Effector memory CD4-positive, alpha-beta T cell (primary cell): ENCODE results near the gene BSND.

ENCODE experiments used
- DNase-seq, 3 donors: peaks; one replicate each; pipeline ENCODE4 v3.0.0-alpha.2; 2020
- H3K27ac ChIP-seq: 2 replicates; pipeline ENCODE4 v1.7.0; 2013; ENCODE audit warnings: mild to moderate bottlenecking, low read length, moderate library complexity; ENCODE audit not compliant: insufficient read depth, poor library complexity, severe bottlenecking
- H3K27me3 ChIP-seq: replicated peaks from 2 replicates; pipeline ENCODE4 v1.7.0; 2013; ENCODE audit warnings: mild to moderate bottlenecking, low read length; ENCODE audit not compliant: insufficient read depth, control insufficient read depth, poor library complexity, severe bottlenecking
- H3K36me3 ChIP-seq: 2 replicates; pipeline ENCODE4 v1.7.0; 2013; ENCODE audit warnings: mild to moderate bottlenecking, low read length, moderate library complexity; ENCODE audit not compliant: control insufficient read depth, insufficient read depth
- H3K4me1 ChIP-seq: 2 replicates; pipeline ENCODE4 v1.7.0; 2013; ENCODE audit warnings: low read length, mild to moderate bottlenecking; ENCODE audit not compliant: control insufficient read depth, insufficient read depth, poor library complexity, severe bottlenecking
- H3K4me3 ChIP-seq: 2 replicates; pipeline ENCODE4 v1.7.0; 2013; ENCODE audit warnings: low read length, low read depth, mild to moderate bottlenecking; ENCODE audit not compliant: insufficient read depth, poor library complexity, severe bottlenecking
- H3K9me3 ChIP-seq: 2 replicates; pipeline ENCODE4 v1.7.0; 2013; ENCODE audit warnings: mild to moderate bottlenecking, low read length, moderate library complexity; ENCODE audit not compliant: control insufficient read depth

Gene BSND

DNA sequence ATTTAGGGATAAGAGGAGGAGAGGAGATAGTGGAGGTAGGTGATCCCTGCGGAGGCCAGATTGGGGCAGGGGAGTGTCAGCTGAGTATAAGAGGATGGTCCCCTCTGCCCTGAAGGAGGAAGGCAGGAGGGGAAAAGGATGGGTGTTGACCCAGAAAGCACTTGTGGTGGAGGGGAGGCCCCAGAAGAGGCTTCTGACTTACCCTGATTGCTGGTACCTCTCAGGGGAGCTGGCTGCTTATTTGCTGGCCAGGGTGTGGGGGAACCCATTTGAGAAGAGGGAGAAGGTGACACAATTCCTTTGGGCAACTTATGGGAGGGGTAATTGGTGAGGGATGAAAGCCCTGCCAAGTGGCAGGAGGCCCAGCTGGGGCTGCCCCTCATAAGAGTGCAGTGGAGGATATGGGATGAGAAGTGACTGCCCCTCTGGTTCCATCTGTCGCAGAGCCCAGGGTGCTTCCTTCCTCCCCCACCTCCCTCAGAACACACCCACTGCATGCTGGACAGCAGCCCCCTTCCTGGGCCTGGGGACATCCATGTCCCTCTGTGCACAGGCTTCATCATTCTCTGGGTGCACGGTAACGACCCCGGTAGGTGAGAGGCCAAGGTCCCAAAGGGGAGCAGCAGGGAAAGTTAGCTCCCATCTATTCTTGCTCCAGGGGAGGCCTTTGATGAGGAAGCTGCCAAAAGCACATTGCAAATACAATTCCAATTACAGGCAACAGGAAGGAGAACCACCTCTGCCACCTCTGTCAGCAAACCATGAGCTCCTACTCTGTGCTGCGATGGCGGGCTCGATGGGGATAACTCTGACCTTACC lies 39.2 kb downstream of the BSND start:
- Histone ChIP-seq H3K27ac (no peak overlapping the region), H3K27me3 (peaks cover 11% of the 10 kb centered on the region), H3K4me1 (no peaks in the 10 kb centered on the region), H3K4me3 (no peak overlapping the region), H3K9me3 (no peaks in the 10 kb centered on the region), H3K36me3 (no peaks in the 10 kb centered on the region)
- DNase-seq = no peak

DNA sequence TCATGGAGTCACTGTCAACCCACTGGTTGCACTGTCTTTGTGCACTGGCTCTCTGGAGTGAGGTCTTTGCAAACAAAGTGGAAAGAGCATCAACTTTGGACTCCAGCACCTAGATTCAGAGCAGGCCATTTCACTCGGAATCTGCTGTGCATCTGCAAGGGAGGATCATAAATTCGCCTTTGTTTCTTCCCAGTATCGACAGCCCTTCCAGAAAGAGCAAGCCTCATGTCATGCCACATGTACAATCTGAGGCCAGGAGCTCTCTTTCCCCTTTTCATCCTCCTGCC lies 39.8 kb downstream of the BSND start:
- Histone ChIP-seq H3K4me1 (no peaks in the 10 kb centered on the region), H3K27me3 (peaks cover 7% of the 10 kb centered on the region), H3K27ac (no peak overlapping the region), H3K36me3 (no peaks in the 10 kb centered on the region), H3K9me3 (no peaks in the 10 kb centered on the region), H3K4me3 (no peak overlapping the region)
- DNase-seq = no peak

DNA sequence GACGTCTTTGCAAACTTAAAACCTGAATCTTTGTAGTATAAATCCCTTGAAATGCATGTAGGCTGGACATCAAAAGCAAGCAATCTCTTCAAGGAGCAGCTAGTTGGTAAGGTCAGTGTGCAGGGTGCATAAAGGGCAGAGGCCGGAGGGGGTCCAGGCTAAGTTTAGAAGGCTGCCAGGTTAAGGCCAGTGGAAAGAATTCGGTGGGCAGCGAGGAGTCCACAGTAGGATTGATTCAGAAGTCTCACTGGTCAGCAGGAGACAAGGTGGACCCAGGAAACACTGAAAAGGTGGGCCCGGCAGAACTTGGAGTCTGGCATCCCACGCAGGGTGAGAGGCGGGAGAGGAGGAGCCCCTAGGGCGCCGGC lies 40.2 kb downstream of the BSND start:
- Histone ChIP-seq H3K4me3 (no peak overlapping the region), H3K27me3 (peaks cover 4% of the 10 kb centered on the region)
- DNase-seq = no peak

DNA sequence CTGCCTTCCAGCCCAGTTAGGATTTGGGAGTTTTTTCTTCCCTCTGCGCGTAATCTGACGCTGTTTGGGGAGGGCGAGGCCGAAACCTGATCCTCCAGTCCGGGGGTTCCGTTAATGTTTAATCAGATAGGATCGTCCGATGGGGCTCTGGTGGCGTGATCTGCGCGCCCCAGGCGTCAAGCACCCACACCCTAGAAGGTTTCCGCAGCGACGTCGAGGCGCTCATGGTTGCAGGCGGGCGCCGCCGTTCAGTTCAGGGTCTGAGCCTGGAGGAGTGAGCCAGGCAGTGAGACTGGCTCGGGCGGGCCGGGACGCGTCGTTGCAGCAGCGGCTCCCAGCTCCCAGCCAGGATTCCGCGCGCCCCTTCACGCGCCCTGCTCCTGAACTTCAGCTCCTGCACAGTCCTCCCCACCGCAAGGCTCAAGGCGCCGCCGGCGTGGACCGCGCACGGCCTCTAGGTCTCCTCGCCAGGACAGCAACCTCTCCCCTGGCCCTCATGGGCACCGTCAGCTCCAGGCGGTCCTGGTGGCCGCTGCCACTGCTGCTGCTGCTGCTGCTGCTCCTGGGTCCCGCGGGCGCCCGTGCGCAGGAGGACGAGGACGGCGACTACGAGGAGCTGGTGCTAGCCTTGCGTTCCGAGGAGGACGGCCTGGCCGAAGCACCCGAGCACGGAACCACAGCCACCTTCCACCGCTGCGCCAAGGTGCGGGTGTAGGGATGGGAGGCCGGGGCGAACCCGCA lies 40.8 kb downstream of the BSND start, which contains the start of gene PCSK9:
Gene PCSK9 (plus strand): TSS at position 207 of the 741 bp plus-strand sequence. CDS start 290 bp downstream, at position 497.
- H3K36me3 ChIP-seq = no peaks in the 10 kb centered on the region
- H3K4me1 ChIP-seq = no peaks in the 10 kb centered on the region
- H3K27ac ChIP-seq = no peak within 1 kb of the TSS
- DNase-seq = no peak
- no peaks in the 10 kb centered on the region for H3K9me3 ChIP-seq
- H3K4me3 ChIP-seq = no peak within 1 kb of the TSS
- peaks cover 4% of the 10 kb centered on the region for H3K27me3 ChIP-seq

More for the DNA sequence above, 40.2 kb downstream of the BSND start:
- H3K27ac ChIP-seq = no peak overlapping the region
- no peaks in the 10 kb centered on the region for H3K9me3 ChIP-seq
- H3K4me1 ChIP-seq = no peaks in the 10 kb centered on the region
- no peaks in the 10 kb centered on the region for H3K36me3 ChIP-seq

DNA sequence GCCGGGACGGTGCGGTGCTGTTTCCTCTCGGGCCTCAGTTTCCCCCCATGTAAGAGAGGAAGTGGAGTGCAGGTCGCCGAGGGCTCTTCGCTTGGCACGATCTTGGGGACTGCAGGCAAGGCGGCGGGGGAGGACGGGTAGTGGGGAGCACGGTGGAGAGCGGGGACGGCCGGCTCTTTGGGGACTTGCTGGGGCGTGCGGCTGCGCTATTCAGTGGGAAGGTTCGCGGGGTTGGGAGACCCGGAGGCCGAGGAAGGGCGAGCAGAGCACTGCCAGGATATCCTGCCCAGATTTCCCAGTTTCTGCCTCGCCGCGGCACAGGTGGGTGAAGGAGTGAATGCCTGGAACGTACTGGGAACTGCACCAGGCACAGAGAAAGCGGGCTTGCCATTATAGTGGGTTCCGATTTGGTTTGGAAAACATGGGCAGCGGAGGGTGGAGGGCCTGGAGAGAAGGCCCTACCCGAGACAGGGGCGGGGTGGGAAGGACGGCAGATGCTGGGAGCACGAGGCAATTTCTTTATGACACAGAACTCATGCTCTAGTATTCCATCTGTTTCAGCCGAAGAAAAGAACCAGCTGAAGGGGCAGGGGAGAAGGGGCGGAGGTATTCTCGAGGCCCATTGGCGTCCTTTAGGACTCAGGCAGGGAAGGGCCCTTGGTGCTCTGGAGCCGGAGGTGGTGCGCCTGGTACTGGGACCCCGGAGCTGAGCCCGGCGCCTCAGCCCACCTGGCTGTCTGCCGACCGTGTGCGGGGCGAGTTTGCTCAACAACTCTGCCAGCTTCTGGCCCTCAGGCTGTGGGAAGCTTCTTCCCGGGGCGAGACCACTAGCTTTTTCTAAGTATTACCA lies 41.6 kb downstream of the BSND start:
- Histone ChIP-seq H3K4me1 (no peaks in the 10 kb centered on the region), H3K36me3 (no peaks in the 10 kb centered on the region), H3K9me3 (no peaks in the 10 kb centered on the region), H3K4me3 (no peak overlapping the region), H3K27me3 (peaks cover 4% of the 10 kb centered on the region), H3K27ac (no peak overlapping the region)
- DNase-seq = no peak

DNA sequence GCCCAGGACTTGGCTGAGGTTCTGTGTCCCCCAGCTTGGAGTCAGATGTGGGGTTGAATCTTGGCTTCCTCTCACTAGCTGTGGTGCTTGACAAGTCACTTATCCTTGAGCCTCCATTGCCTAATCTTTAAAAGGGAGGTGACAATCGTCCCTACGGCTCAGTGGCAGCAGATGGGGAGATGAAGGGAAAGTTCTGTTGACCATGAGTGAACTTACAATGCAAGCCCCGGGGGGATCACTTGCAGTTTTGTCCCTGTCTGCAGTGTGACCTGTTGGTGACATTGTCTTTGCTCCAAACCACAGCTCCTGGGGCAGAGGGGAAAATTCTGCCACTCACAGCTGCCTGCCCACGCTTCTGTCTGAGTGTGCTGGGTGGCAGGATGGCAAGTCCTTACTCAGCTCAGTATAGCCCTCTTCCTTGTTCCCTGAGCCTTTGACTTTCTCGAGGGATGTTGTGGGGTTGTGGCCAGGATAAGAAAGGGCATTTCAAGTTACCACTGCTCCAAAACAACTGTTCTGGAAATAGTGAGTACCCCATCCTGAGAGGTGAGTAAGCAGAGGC lies 42.3 kb downstream of the BSND start:
- no peaks in the 10 kb centered on the region for H3K4me1 ChIP-seq
- DNase-seq = no peak
- peaks cover 4% of the 10 kb centered on the region for H3K27me3 ChIP-seq
- H3K36me3 ChIP-seq = no peaks in the 10 kb centered on the region
- no peak overlapping the region for H3K4me3 ChIP-seq
- no peaks in the 10 kb centered on the region for H3K9me3 ChIP-seq
- no peak overlapping the region for H3K27ac ChIP-seq

DNA sequence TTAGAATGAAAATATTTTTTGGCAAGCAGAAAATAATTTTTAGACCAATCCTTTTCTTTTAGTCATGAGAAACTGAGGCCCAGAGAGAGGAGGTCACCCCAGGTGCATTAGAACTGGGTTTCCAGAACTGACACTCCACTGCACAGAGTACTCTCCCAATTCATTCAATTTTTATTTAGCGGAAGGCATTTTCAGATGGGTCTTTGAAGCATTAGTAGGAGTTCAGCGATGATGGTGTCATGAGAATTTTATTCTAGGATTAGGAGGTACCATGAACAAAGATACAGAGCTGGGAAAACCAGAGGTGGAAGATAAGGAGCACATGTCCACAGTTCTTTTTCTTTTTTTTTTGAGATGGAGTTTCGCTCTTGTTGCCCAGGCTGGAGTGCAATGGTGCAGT lies 42.9 kb downstream of the BSND start:
- Histone ChIP-seq H3K36me3 (no peaks in the 10 kb centered on the region), H3K27me3 (peaks cover 4% of the 10 kb centered on the region), H3K27ac (no peak overlapping the region), H3K9me3 (no peaks in the 10 kb centered on the region), H3K4me1 (no peaks in the 10 kb centered on the region), H3K4me3 (no peak overlapping the region)
- DNase-seq = no peak

DNA sequence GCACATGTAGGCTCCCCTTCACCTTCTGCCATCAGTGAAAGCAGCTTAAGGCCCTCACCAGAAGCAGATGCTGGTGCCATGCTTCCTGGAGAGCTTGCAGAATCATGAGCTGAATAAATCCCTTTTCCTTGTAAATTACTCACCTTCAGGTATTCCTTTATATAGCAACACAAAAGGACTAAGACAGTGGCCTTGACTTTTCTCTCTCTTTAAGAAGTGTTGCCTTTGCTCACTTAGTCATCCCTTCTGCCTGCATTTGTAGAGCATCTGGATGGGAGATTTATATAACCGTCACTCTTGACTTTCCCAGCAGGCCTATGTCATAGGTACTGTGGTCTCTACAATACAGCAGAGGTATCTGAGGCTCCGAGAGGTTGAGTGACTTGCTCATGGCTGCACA lies 44.3 kb downstream of the BSND start:
- Histone ChIP-seq H3K27ac (no peak overlapping the region), H3K4me1 (no peaks in the 10 kb centered on the region), H3K27me3 (no peaks in the 10 kb centered on the region), H3K36me3 (no peaks in the 10 kb centered on the region), H3K4me3 (no peak overlapping the region), H3K9me3 (no peaks in the 10 kb centered on the region)
- no peak for DNase-seq

DNA sequence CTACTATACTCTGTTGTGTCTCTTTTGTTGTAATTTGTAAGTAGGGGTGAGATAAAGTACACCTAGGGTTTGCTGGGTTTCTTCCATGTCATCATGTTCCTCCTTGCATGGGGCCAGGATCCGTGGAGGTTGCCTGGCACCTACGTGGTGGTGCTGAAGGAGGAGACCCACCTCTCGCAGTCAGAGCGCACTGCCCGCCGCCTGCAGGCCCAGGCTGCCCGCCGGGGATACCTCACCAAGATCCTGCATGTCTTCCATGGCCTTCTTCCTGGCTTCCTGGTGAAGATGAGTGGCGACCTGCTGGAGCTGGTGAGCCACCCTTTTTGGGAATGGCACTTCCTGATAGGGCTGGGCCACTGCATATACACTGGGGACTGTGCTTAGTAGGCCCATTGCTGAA lies 45.0 kb downstream of the BSND start:
- Histone ChIP-seq H3K4me1 (no peaks in the 10 kb centered on the region), H3K27me3 (no peaks in the 10 kb centered on the region), H3K27ac (no peak overlapping the region), H3K36me3 (no peaks in the 10 kb centered on the region), H3K4me3 (no peak overlapping the region), H3K9me3 (no peaks in the 10 kb centered on the region)
- no peak for DNase-seq
